ENCODE data around the gene FGD2.
"Not testable (repeated sequence)": the region's sequence is repeated elsewhere in the genome, so short reads cannot be mapped to it uniquely, and the experiment has no call there.

The FGD2 gene

DNA sequence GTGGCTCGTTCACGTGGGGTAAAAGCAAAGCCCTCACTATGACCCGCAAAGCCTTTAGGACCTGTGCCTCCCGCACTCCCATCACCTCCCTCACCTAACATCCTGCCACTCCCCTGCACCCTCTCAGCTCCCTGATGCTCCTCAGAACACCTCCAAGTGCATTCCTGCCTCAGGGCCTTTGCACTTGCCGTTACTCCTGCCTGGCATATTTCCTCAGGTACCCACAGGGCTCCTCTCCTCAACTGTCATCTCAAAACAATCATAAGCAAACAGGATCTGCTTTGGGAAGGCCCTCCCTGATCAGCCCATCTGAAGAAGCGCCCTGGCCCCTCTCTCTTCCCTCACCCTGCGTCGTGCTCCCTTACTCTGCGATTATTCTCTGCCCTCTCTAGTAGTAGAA lies 49.1 kb downstream of the FGD2 start:
- no peak for DNase-seq (ENCODE audit: low spot score)
- in situ Hi-C loops (cut with MboI; ENCODE audit: low pct_unique_long_range_greater_than_20kb, low sequenced_read_pairs, unreplicated experiment): loop anchor here (10.0 kb wide), 1 partner anchor 120 kb away; the partner anchor contains the start of gene PIM1
- TF ChIP-seq, protein P1, sequence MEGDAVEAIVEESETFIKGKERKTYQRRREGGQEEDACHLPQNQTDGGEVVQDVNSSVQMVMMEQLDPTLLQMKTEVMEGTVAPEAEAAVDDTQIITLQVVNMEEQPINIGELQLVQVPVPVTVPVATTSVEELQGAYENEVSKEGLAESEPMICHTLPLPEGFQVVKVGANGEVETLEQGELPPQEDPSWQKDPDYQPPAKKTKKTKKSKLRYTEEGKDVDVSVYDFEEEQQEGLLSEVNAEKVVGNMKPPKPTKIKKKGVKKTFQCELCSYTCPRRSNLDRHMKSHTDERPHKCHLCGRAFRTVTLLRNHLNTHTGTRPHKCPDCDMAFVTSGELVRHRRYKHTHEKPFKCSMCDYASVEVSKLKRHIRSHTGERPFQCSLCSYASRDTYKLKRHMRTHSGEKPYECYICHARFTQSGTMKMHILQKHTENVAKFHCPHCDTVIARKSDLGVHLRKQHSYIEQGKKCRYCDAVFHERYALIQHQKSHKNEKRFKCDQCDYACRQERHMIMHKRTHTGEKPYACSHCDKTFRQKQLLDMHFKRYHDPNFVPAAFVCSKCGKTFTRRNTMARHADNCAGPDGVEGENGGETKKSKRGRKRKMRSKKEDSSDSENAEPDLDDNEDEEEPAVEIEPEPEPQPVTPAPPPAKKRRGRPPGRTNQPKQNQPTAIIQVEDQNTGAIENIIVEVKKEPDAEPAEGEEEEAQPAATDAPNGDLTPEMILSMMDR (IDR thresholded peaks at IDR 0.05; ENCODE audit: extremely low read depth, insufficient read depth, missing control alignments): no peak

DNA sequence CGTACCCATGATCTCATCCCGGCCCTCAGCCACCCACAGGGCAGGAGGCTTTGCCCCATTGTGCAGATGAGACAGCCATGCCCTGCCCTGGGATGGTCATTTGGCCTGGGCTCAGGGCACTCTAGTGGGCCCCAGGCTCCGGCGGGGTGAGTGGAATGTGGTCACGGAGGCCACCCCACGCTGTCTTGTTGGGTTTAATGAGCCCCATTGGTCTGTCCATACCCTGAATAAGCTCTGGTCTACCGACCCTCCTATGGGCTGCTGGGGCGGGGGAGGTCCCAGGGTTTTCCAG lies 50.6 kb downstream of the FGD2 start:
- TF ChIP-seq, protein P1 (IDR thresholded peaks at IDR 0.05; ENCODE audit: extremely low read depth, insufficient read depth, missing control alignments): no peak
- DNase-seq (ENCODE audit: low spot score): no peak
- in situ Hi-C loops (cut with MboI; ENCODE audit: low pct_unique_long_range_greater_than_20kb, low sequenced_read_pairs, unreplicated experiment): loop anchor here (10.0 kb wide), 1 partner anchor 119 kb away; the partner anchor contains the start of gene PIM1

DNA sequence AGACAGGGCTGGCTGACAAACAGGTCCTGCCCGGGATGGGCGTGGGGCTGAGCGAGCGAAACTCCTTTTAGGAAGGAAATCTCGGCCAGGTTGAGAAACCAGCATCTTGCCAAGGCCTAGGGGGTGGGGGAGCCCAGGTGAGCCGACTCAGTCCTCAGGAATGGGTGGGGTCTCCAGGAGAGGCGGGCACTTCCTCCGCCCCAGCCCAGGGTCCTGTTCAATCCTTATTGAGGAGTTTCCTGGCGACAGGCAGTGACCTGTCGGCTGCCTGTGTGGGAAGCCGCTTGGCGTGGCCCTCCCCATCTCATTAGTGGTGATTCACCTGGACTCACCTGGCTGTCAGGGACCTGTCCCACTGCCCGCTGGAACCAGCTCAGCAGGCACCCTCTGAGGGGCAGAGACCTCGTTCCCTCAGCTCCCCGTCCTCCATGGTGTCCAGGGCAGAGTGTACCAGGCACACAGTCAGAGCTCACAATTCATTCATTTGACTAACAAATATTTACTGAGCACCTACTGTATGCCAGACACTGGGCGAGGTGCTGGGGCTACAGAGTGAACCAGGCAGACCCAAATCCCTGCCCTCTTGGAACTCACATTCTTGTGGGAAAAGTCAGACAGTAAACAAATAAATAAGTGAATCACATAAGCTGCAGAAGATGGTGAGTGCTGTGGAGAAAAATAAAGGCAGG lies 51.1 kb downstream of the FGD2 start:
- no peak for DNase-seq (ENCODE audit: low spot score)
- in situ Hi-C loops (cut with MboI; ENCODE audit: low pct_unique_long_range_greater_than_20kb, low sequenced_read_pairs, unreplicated experiment): loop anchor here (10.0 kb wide), 1 partner anchor 118 kb away; the partner anchor contains the start of gene PIM1
- TF ChIP-seq, protein P1 (IDR thresholded peaks at IDR 0.05; ENCODE audit: extremely low read depth, insufficient read depth, missing control alignments): no peak

DNA sequence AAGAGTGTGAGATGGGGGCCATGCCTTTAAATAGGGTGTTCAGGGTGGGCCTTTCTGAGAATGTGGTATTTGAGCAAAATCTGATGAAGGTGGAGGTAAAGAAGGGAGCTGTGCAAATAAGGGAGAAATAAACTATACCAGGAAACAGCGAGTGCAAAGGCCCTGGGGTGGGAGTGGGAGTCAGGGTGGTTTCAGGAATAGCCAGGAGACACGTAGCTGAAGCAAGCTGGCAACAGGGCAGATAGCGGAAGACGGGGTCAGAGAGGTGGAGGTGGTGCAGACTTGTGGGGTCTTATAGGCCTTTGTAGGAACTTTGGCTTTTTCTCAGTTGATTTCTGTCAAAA lies 51.6 kb downstream of the FGD2 start:
- no peak for DNase-seq (ENCODE audit: low spot score)
- TF ChIP-seq, protein P1 (IDR thresholded peaks at IDR 0.05; ENCODE audit: extremely low read depth, insufficient read depth, missing control alignments): no peak
- in situ Hi-C loops (cut with MboI; ENCODE audit: low pct_unique_long_range_greater_than_20kb, low sequenced_read_pairs, unreplicated experiment): loop anchor here (10.0 kb wide), 1 partner anchor 118 kb away; the partner anchor contains the start of gene PIM1

DNA sequence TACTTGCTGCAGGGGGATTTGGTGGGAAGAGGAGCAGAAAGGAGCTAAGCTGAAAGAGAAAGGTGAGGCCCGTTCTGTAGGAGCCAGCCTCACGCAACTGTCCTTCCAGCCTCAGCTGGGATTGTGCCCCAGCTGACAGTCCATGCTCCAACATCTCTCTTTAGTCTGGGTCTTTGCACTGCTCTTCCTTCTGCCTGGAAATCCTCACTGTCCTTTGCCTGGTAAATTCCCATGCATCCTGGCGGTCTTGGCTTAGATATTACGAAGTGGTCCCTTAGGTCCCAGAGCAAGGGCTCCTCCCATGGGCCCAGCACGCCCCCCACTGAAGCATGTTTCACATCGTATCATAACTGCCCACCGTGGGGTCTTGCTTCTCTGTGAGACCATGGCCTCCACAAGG lies 52.2 kb downstream of the FGD2 start:
- in situ Hi-C loops (cut with MboI; ENCODE audit: low pct_unique_long_range_greater_than_20kb, low sequenced_read_pairs, unreplicated experiment): loop anchor here (10.0 kb wide), 1 partner anchor 117 kb away; the partner anchor contains the start of gene PIM1
- TF ChIP-seq, protein P1 (IDR thresholded peaks at IDR 0.05; ENCODE audit: extremely low read depth, insufficient read depth, missing control alignments): no peak

DNA sequence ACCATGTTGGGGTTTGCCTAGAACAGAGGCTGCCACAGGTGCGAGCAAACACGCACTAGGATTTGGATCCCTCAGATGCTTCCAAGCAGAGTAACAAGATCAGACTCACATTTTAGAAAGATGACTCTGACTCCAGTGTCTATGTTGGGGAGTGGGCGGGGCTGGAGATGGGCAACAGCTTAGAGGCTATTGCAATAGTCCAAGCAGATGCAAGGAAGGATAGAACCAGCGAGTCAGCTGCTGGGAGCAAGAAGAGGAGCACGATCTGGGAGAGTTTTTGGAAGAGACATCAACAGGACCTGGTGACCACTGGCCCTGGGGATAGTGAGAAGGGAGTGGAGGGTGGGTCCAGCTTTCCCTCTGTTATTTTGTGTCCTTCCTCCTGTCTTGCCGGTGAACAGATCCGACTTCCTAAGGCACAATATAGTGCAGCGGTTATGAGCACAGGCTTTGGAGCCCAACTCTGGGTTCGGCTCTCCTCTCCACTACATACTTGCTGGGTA lies 52.7 kb downstream of the FGD2 start:
- no peak for DNase-seq (ENCODE audit: low spot score)
- in situ Hi-C loops (cut with MboI; ENCODE audit: low pct_unique_long_range_greater_than_20kb, low sequenced_read_pairs, unreplicated experiment): loop anchor here (10.0 kb wide), 1 partner anchor 117 kb away; the partner anchor contains the start of gene PIM1

More for the DNA sequence above, 52.2 kb downstream of the FGD2 start:
- DNase-seq (ENCODE audit: low spot score): no peak

DNA sequence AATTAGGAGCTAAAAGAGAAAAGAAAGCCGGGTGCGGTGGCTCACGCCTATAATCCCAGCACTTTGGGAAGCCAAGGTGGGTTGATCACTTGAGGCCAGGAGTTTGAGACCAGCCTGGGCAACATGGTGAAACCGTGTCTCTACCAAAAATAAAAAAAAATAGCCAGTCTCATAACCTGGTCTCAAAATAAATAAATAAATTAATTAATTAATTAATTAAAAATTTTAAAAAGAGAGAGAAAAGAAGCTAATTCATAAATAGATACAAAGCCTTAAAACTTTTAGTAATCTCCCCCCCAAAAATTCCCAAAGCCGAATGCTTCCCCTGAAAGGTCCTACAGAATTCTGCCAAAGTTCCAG lies 53.5 kb downstream of the FGD2 start:
- in situ Hi-C loops (cut with MboI; ENCODE audit: low pct_unique_long_range_greater_than_20kb, low sequenced_read_pairs, unreplicated experiment): loop anchor here (10.0 kb wide), 1 partner anchor 116 kb away; the partner anchor contains the start of gene PIM1
- not testable (repeated sequence) for DNase-seq (ENCODE audit: low spot score)

More for the DNA sequence above, 52.7 kb downstream of the FGD2 start:
- TF ChIP-seq, protein P1 (IDR thresholded peaks at IDR 0.05; ENCODE audit: extremely low read depth, insufficient read depth, missing control alignments): no peak
